ENCODE measurements around the gene PHLDA3. TPM values are rescaled to one million over a fixed set of nuclear protein-coding genes. Genes with fewer than 3 reads are reported as not detected.

Gene PHLDA3
- total and polyA plus RNA-seq, 2 donors (not counting 3 experiments of a cell fraction or from before 2014, with no cell fraction given) = 21.4 to 29.5 TPM

- DNase-seq (ENCODE audit: low read depth, low spot score) (no peak), FAIRE-seq (no peak)
- no peaks in the 10 kb centered on the region for H4K20me1 ChIP-seq (replicated peaks; ENCODE audit: control insufficient read depth, extremely low read depth, insufficient read depth, low read length)
- no peaks in the 10 kb centered on the region for H3K36me3 ChIP-seq (ENCODE audit: control insufficient read depth in 2 of 2, extremely low read depth in 1 of 2, insufficient read depth in 2 of 2, low read length in 2 of 2)
- no peaks in the 10 kb centered on the region for H3K9me1 ChIP-seq (replicated peaks; ENCODE audit: control insufficient read depth, extremely low read depth, insufficient read depth, low read length)
- no peak overlapping the region for H3K9ac ChIP-seq (replicated peaks; ENCODE audit: extremely low read depth, insufficient read depth, low read length)
- TF ChIP-seq FOS (IDR thresholded peaks at IDR 0.05; ENCODE audit: borderline replicate concordance, insufficient read depth, low read length) (no peak), GATA2 (IDR thresholded peaks at IDR 0.05; ENCODE audit: insufficient read depth, insufficient read length, low read depth, low read length) (no peak)
- no peak overlapping the region for H2AFZ ChIP-seq (ENCODE audit: low read depth, low read length)
- H3K4me3 ChIP-seq (replicated peaks in 1 of 3; ENCODE audit: insufficient read depth in 1 of 3, low read depth in 1 of 3, low read length in 3 of 3) = no peak overlapping the region
- peaks cover 5 to 14% of the 10 kb centered on the region in 2 experiments for H3K27me3 ChIP-seq (ENCODE audit: control insufficient read depth in 2 of 2, insufficient read depth in 2 of 2, low read length in 2 of 2)
- no TSS peak for BruUV-seq (replicated peaks)
- H3K9me3 ChIP-seq (replicated peaks; ENCODE audit: control insufficient read depth, insufficient read depth, low read length) = no peaks in the 10 kb centered on the region
- CTCF ChIA-PET = interaction anchor here (1.3 to 28.3 kb wide), 5 partner anchors 16 to 41 kb away, joined by 3 to 1317 read pairs (median 8); partner anchors contain the start of gene CSRP1
- dilution Hi-C loops (cut with MboI; ENCODE audit: extremely low pct_ligation_motif_present, low sequenced_read_pairs) (loop anchor here (5.0 kb wide), 1 partner anchor 40 kb away; no protein-coding TSS in a partner anchor), intact Hi-C loops (cut with micrococcal nuclease) (no loop called here)
- peaks cover 10% of the 10 kb centered on the region for H3K4me1 ChIP-seq (ENCODE audit: control insufficient read depth, extremely low read depth, insufficient read depth, low read length)
- POLR2A ChIA-PET = no interaction called here
- H3K27ac ChIP-seq (ENCODE audit: insufficient read depth, low read depth, low read length) = no peak overlapping the region
- no peak overlapping the region for H3K4me2 ChIP-seq (ENCODE audit: insufficient read depth, low read length)
- H3K79me2 ChIP-seq (ENCODE audit: control insufficient read depth, insufficient read depth, low read length) = no peaks in the 10 kb centered on the region
Observed at GRCh38 chr1:201476670-201477344, 7.8 kb upstream of the PHLDA3 start.

- H3K4me1 ChIP-seq (ENCODE audit: control insufficient read depth, extremely low read depth, insufficient read depth, low read length) = peaks cover 4% of the 10 kb centered on the region
- ChIA-PET CTCF (interaction anchor here (1.1 to 2.6 kb wide), 4 partner anchors 15 to 41 kb away, joined by 3 to 8 read pairs (median 4); no protein-coding TSS in a partner anchor), POLR2A (no interaction called here)
- H4K20me1 ChIP-seq (replicated peaks; ENCODE audit: control insufficient read depth, extremely low read depth, insufficient read depth, low read length) = no peaks in the 10 kb centered on the region
- H3K9ac ChIP-seq (replicated peaks; ENCODE audit: extremely low read depth, insufficient read depth, low read length) = no peak overlapping the region
- H3K9me3 ChIP-seq (replicated peaks; ENCODE audit: control insufficient read depth, insufficient read depth, low read length) = no peaks in the 10 kb centered on the region
- H3K79me2 ChIP-seq (ENCODE audit: control insufficient read depth, insufficient read depth, low read length) = no peaks in the 10 kb centered on the region
- no TSS peak for BruUV-seq (replicated peaks)
- TF ChIP-seq GATA2 (IDR thresholded peaks at IDR 0.05; ENCODE audit: insufficient read depth, insufficient read length, low read depth, low read length) (no peak), POLR2AphosphoS5 (IDR thresholded peaks at IDR 0.05; ENCODE audit: insufficient read depth, low read depth, low read length) (no peak), POLR2A (IDR thresholded peaks at IDR 0.05; ENCODE audit: low read depth, low read length) (no peak)
- intact Hi-C loops (cut with micrococcal nuclease) = no loop called here
- H3K4me3 ChIP-seq (replicated peaks in 1 of 3; ENCODE audit: insufficient read depth in 1 of 3, low read depth in 1 of 3, low read length in 3 of 3) = no peak overlapping the region
- H3K36me3 ChIP-seq (ENCODE audit: control insufficient read depth in 2 of 2, extremely low read depth in 1 of 2, insufficient read depth in 2 of 2, low read length in 2 of 2) = no peaks in the 10 kb centered on the region
- H2AFZ ChIP-seq (ENCODE audit: low read depth, low read length) = no peak overlapping the region
- no peaks in the 10 kb centered on the region for H3K9me1 ChIP-seq (replicated peaks; ENCODE audit: control insufficient read depth, extremely low read depth, insufficient read depth, low read length)
- H3K27ac ChIP-seq (ENCODE audit: insufficient read depth, low read depth, low read length) = no peak overlapping the region
- H3K4me2 ChIP-seq (ENCODE audit: insufficient read depth, low read length) = no peak overlapping the region
- no peak for FAIRE-seq
- DNase-seq (ENCODE audit: low read depth, low spot score) = no peak
- H3K27me3 ChIP-seq (ENCODE audit: control insufficient read depth in 2 of 2, insufficient read depth in 2 of 2, low read length in 2 of 2) = peaks cover 5 to 11% of the 10 kb centered on the region in 2 experiments
- dilution Hi-C loops (cut with MboI; ENCODE audit: extremely low pct_ligation_motif_present, low sequenced_read_pairs) = loop anchor here (5.0 kb wide), 1 partner anchor 41 kb away; no protein-coding TSS in a partner anchor
Observed at GRCh38 chr1:201475915-201476669, 7.1 kb upstream of the PHLDA3 start.
